PFSK-1 (cell line): ENCODE data around the gene KCP.

Source experiments
- FOXP2 ChIP-seq: optimal IDR thresholded peaks from 2 replicates; pipeline ENCODE3; 2011; ENCODE audit warnings: borderline replicate concordance, control low read depth, inconsistent platforms; ENCODE audit not compliant: insufficient read depth; ENCODE audit errors: extremely low read length, extremely low read depth
- POLR2AphosphoS5 ChIP-seq: IDR thresholded peaks from 2 replicates; pipeline ENCODE4 v1.6.1; 2012; ENCODE audit warnings: low read depth, mild to moderate bottlenecking, control low read depth, low read length, moderate library complexity
- REST ChIP-seq, 2 experiments: IDR thresholded peaks; 2 replicates each; pipeline versions ENCODE4 v1.6.1 to v1.8.0; 2011 to 2012; ENCODE audit warnings: low read depth in 2 of 2, low read length in 2 of 2, control low read depth in 1 of 2, inconsistent platforms in 1 of 2, mild to moderate bottlenecking in 1 of 2, moderate library complexity in 1 of 2; ENCODE audit not compliant: insufficient read depth in 1 of 2
- SIN3A ChIP-seq: IDR thresholded peaks from 2 replicates; pipeline ENCODE4 v1.6.1; 2012; ENCODE audit warnings: mild to moderate bottlenecking, low read length, moderate library complexity, borderline replicate concordance; ENCODE audit not compliant: insufficient read depth

DNA sequence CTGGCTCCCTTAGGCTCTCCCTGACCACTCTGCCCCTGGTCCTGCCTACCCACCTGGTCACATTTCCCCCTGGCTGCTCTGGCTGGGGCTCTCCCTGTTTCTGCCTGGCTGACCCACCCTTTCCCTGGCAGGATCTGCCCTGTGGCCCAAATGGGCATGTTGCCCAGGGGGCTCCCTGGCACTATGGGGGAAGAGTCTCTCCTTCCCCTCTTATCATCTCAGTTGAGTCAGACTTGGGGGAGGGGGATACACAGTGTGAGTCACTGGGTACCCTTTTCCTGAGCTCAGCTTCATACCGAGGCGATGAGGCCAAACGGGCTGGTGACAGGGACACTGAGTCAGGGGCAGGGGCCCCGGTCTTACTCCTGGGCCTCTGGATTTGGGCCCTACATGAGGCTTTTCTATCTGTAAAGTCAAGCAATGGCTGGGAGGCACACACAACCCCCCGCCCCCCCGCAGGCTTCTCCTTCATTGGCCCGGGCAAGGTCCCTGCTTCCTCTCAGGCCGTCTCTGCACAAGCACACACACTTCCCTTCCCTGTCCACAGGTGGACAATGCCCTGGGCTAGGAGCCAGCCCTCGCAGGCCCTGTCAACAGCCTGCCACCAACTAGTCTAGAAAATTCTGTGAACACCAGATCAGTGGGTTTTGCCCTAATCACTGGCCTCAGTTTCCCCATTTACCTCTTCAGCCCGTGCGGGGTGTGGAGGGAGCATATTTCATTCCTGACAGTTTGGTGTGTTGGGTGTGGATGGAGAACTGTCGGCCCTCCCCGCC, 80.9 kb downstream of the KCP start:
- TF ChIP-seq FOXP2 = no peak
- no peak for TF ChIP-seq POLR2AphosphoS5
- TF ChIP-seq SIN3A = no peak
- TF ChIP-seq REST (IDR thresholded peaks at IDR 0.05; ENCODE audit: insufficient read depth in 1 of 2, low read depth in 2 of 2, low read length in 2 of 2) = no peak
